Measurements from ENCODE around the gene GSTA4.

DNA sequence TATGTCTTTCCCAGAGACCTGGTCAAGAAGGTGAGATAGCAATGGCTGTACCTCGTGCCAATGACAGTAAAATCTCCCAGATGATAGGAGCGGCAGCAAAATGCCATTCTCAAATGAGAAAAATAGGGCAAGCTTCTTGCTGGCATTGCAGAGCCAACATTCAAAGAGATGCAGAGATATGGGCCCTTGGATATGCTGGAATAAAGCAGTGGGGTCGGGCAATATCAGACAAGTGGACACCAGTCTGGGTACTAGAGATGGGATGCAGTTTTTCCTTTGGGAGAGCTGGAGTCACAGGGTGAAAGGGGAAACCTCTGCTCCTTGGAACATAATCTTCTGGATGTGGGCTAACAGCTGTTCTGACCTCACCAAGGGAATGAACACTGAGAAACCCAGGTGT, 29.0 kb downstream of the GSTA4 start:
- TF ChIP-seq CTCF (conservative IDR thresholded peaks at IDR 0.05; ENCODE audit: low read length) = no peak
- no peak for TF ChIP-seq EZH2phosphoT487 (IDR thresholded peaks at IDR 0.05; ENCODE audit: borderline replicate concordance, low read depth, low read length)
